Left kidney (tissue), 2 donors: Measurements from ENCODE around the gene STXBP6. TPM values are rescaled to one million over a fixed set of nuclear protein-coding genes. Genes with fewer than 3 reads are reported as not detected.
"Not testable (repeated sequence)": the region's sequence is repeated elsewhere in the genome, so short reads cannot be mapped to it uniquely, and the experiment has no call there.

ENCODE experiments used
- DNase-seq: peaks from one replicate; pipeline ENCODE4 v3.0.0-alpha.2; 2013
- polyA plus RNA-seq: library from polyadenylated mRNA; unstranded; fragments of 120-200 nt; gene quantifications from one replicate; pipeline ENCODE4 v1.2.1, GENCODE V29; 2013; ENCODE audit not compliant: insufficient read length

The STXBP6 gene
- polyA plus RNA-seq, 1 donor, result 9.8 TPM

DNA sequence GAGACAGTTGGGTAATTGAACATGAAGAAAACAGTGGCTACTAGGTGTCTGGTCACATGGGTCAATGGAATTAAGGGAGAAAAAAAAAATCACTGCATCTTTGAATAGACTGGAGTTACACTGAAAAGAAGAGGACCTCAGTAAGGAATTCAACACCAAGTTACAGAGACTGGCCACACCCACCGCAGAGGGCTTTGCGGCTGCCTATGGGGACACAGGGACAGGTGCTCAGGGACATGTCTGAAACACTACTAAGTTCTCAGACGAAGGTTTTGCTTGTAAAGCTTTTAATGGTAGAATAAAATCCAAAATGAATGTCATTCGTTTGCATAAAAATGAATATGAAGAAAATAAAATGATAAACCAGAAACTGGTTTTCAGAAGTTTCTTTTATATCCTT lies 93.8 kb downstream of the STXBP6 start:
- no peak for DNase-seq

DNA sequence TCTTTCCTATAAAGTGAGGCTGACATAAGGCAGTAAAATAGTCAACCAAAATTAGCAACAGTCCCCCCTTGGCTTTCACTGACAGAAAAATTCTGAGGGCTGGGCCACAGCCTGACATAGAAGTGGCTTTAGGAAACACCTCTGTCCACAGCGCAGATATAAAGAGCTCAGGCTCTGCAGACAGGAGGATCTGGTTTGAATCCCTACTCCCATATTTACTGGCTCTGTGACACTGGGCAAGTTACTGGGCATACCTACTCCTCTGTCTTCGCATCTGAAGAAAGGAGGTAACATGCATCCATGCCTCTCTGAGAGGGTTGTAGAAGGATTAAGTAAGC lies 95.3 kb downstream of the STXBP6 start:
- no peak for DNase-seq

DNA sequence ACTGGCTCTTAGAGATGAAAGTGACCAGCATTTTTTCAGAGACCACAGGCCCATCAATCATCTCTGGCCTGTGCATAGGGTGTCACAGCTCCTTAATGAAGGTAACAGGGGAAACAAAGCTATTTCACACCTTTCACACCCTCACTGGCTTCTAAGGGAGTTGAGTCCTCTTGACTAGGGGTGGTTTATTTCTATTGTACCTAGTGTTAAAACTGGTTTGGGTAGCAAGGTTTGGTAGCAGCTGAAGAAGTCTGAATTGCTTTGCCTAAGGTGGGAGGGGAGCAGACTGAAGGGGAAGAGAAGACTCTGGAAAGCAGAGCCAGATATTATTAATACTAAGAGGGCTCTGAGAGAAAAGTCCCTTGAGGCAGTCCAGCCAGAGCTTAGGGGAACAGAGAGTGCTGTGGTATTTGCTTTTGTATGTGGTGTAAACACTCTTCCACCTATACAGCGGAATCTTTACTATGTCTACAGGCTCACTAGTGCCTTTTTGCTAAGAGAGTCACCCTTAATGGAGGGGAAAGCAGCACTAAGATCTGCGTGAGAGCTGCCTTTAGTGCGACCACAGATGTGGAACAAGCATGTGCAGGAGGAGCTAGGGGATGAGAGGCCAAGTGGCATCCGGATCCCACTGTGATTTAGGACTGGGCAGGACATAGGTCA lies 95.8 kb downstream of the STXBP6 start:
- peak; percentile 68 for DNase-seq

DNA sequence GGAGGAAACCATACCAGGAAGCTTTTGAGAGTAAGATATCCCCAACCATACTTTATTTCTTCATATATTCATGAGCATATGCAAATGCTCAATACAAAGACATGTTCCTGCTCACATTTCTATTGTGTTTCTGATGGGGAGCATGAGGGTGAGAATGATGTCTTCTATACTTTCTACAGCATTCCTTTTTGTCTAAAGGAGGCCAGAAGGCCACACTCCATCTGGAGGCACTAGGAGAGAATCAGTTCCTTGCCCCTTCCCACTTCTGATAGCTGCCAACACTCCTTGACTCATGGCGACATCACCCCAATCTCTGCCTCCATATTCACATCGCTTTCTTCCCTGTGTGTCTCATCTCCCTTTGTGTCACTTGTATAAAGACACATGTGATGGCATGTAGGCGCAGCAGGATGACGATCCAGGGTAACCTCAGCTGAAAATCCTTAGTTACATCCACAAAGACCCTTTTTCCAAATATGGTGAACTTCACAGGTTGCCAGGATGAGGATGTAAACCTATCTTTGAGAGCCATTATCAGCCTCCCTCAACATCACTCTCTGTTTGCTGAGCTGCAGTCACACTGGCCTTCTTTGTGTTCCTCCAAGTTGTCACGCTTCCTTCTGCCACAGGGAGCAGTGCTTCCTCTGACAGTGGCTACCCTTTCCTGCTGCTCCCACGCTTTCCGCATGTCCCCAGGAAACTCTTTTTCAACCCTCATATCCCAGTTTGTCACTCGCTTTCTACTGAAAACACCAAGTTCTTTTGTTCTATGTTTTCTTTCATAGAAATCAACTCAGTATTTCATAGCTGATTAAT lies 96.9 kb downstream of the STXBP6 start:
- no peak for DNase-seq

DNA sequence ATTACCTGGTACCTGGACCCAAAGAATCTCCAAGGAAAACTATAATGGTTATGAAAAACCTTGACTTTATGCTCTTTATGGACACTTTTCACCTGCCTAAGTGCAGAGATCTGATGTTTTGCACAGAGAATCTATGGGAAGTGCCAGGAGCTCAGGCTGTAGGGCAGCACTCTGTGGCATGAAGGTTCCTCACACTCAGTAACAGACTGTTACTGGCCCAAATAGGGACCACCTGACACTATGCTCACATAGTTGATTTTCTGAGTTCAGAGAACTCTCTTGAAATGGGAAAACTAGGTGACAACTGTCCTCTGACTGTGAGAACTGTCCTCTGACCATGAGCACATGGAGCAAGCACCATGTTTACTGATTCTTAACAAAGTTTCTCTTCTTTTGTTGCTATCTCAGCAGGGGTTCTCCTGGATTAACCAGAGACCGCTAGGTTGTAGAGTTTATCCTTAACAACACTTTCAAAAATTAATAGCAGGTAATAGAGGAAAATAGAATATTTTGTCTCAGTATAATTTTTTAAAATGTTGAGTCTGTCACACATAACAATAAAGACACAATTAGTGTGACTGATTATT lies 101.6 kb downstream of the STXBP6 start:
- DNase-seq, result no peak

DNA sequence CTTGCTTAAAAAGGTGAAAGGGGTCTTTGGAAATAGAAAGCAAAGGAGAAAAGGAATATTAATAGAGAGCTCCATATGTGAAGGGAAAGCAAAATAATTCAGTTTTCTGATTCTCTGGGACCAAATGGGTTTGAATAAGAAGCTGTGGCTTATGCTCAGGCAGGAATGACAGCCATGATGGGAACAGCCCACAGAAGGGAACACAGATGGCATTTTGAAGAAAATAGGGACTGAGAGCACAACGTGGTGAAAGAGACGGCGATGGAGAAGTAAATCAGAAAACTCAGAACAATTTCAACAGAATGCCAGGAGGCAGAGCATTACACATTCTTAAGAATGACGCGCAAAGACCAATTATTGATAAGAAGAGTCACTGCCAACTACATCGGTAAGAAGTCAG lies 102.8 kb downstream of the STXBP6 start:
- no peak for DNase-seq

DNA sequence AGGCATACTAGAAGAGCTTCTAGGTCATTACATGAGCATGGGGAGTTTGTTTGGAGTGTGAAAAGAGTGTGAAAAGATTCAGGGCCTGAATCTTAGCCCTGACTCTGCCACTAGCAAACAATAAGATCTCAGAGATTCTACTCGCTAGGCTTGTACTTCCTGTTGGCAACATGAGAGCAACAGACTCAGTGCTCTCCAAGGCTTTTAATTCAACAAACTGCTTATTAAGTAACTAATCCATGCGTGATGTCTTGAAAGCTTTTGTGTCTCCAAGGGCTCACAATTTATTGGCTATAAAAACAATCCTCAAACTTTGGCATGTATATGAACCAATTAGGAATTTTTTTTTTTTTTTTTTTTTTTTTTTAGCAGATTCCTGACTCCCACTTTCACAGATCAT lies 105.1 kb downstream of the STXBP6 start:
- DNase-seq, result no peak

DNA sequence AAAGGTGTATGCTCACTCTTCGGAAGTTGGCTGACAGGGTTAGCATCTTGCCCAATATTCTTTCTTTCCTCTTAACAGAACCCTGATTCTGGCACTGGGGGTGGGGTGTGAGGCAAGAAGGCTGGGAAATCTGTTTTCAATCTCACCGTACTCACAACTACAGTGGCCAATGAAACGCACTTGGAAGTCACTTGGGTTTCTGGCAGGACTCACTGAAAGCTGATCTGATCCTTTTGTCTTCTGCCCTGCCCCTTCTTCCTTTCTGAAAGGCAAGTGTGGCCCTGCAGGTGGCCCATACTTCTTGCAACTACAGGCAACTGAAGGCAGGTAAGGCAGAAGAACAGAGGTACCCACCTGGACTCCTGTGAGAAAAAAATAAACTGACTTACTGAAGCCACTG lies 106.9 kb downstream of the STXBP6 start:
- no peak for DNase-seq

DNA sequence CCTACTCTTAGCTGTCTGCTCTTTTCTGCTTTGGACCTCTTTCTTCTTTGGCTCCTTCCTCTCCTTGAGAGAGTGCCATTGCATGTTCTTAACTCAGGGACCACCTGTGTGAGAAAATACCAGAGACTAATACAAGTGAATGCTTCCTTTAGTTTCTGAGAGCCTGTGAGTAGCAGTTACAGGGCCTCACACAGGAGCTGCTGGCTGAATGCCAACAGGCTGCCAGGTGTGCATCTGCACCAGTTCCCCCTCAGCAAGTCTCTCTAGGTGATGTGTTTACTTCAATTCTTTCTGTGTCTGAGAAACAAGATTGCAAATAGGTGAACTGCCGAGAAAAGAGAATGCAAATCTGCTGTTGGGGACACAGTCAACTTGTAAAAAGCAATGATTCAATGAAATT lies 108.2 kb downstream of the STXBP6 start:
- DNase-seq, result peak; percentile 42

DNA sequence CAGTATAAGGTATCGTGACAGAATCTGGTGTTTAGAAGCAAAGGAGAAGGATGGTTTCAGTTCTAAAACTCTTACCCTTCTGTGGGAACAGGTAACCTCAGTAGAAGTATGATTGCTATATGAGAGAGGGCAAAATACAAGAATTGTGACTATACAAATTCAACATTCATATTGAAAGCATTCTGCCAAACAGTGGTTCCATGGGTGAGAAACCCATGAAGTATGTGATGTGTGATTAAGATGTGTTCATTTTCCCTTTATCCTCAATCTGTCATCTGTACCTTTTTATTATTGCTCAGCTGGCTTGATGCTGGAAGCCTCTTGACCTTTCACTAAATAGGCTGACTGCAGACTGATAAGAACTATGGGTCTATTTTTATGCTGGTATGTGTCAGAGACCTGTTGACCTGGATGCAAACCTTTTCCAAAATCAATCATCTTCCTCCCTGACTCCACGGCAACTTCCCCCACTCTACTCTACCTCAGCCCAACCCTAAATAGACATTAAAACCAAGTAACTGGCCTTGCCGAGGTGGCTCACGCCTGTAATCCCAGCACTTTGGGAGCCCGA lies 109.6 kb downstream of the STXBP6 start:
- no peak for DNase-seq

DNA sequence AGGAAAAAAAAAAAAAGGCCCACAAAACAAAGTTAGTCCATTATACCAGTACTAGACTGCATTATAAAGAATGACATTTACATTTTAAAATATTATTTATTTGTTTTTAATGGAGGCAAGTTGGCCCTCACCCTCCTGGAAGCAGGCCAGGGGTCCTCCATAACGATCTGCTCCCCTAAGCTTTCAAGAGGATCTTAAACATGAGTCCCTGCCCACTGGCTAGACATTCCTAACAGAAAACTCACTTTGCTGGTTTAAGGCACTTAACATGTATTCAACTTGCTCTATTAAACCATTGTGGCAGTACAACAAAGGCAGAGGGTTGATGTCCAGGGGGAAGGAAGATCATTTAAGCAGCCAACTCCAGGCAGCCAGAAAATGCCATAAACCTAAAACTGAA lies 111.4 kb downstream of the STXBP6 start:
- DNase-seq, result no peak

DNA sequence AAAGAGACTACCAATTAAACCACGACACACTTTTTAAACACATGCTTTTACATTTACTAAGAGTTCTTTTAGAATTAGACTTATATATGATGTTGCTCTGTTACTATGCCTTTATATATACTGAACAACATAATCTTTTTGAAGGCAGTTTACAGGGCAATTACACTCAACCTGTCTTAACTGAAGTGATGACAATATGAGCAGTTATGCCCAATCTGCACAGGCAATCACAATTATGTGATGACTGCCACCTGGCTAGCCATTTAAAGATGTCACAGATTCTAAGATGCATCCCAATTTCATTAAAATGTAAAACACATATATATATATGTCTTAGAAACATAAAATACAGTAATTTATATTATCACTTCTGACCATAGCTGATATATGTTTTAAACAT lies 112.6 kb downstream of the STXBP6 start:
- no peak for DNase-seq

DNA sequence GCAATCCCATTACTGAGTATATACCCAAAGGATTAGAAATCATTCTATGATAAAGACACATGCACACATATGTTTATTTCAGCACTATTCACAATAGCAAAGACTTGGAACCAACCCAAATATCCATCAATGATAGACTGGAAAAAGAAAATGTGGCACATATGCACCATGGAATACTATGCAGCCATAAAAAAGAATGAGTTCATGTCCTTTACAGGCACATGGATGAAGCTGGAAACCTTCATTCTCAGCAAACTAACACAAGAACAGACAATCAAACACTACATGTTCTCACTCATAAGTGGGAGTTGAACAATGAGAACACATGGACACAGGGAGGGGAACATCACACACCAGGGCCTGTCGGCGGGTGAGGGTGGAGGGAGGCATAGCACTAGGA lies 113.2 kb downstream of the STXBP6 start:
- DNase-seq, result not testable (repeated sequence)

DNA sequence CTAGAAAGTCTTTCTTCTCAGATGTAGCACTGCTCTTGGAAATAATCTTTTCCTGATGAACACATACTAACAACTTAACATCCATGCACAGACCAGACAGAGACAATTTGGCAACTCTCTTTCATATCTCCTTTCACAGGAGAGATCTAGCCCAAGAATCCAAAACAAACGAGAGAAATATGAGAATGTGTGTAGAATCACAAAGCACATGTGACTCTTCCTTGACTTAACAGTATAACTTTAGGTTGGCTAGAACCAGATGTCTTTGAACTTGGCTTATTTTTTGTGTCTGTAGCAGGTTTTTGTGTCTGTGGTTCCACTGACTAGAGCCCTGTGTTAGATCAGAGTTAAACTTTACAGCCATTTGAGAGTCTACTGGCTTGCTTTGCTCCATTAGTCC lies 114.2 kb downstream of the STXBP6 start:
- DNase-seq, result no peak

DNA sequence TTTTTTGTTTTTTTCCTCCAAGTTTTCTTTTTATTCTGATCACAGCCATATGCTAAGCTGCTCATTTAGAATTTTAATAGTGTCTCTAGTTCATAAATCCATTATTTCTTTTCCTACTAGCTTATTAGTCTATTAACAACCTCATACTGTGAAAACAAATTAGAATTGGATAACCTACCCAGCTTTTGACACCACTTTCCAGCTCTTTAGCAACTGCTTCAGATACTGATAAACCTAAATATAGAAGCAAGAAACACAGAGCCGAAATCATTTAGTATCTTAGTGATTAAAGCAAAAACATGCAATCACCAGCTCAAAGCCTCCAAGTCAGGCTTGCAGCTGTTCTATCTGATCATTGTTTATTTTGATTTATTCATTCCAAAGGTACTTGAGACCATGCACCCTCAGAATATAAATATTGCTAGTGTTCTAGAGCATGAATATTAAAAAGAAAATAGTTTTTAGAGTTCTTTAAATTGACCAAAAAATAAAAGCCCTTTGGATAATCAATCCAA lies 121.5 kb downstream of the STXBP6 start:
- no peak for DNase-seq

DNA sequence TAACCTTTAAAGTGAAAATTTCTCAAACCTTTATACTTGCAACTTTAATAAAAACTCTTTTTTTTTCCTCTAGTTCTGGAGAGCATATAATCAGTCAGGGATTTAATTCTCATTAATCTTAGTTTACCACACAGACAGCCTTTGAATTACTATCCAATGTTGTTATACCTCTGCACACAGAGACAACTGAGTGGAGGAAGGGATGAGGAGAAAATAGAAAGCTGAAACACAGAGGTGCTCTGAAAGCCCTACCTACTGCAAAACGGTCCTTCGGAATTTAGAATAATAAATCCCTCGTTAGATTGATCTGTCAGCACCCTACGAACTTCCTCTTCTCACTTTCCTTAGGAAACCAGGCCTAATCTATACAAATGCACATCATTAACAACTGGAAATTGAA lies 122.1 kb downstream of the STXBP6 start:
- DNase-seq, result no peak

DNA sequence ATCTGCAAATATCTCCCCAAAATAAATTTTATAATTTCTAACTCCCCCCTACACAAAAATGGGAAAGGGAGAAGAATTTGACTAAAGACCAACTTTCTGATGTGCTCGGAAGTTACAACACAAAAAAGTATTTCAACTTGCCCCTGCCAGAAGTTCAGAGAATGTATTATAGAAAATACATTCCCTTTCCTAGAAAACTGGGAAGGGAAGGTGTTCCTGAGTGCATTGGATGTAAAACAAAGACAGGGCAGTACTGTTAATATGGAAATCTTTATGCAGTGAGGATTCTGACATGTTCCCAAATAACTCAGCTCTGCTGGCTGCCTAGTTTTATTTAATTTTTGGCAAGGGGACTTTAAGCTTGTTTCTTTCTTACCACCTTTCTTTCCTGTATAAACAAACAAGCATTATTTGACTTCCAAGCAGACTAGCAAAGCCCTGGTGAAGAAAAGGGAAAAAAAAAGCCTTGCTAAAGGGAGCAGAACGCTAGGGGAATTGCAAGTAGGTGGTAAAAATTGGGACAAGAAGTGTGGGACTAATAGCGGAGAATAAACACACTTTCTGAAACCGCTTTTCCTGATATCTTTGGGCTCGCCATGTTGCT lies 124.1 kb downstream of the STXBP6 start:
- DNase-seq, result no peak

DNA sequence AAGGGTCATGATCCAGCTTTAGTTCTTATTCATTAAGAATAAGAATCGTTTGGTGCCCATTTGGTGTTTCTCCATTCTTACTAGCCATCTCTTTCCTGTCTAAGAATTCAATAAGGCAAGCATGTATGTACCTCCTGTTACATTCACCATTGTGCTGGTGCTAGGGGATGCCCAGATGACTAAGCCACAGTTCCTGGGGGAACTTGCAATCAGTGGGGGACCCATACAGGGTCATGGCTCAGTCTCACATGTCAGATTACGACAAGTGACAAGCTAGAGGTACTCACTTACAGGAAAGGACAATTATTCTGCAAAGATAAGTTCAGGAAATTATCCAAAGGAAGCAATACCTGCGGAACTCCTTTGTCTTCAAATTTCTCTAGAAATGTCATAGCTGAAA lies 125.4 kb downstream of the STXBP6 start:
- DNase-seq, result no peak

DNA sequence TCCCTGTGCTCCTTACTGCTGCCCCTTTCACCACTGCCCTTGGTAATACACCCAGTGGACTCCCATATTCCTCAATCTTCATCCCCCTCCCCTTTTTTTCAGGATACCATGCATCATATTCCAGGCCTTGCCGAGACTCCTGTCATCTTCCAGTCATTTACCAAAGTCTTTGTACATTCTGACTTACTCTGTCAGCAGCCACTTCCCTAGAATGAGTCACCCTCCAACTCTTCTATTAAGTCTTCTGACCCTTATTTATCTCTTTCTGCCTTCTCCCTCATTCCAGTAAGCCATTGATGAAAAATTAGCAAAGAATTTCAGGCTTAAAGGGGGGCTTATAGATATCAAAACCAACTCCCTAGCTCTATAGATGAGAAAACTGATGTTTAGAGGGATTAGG lies 128.0 kb downstream of the STXBP6 start:
- DNase-seq, result no peak

DNA sequence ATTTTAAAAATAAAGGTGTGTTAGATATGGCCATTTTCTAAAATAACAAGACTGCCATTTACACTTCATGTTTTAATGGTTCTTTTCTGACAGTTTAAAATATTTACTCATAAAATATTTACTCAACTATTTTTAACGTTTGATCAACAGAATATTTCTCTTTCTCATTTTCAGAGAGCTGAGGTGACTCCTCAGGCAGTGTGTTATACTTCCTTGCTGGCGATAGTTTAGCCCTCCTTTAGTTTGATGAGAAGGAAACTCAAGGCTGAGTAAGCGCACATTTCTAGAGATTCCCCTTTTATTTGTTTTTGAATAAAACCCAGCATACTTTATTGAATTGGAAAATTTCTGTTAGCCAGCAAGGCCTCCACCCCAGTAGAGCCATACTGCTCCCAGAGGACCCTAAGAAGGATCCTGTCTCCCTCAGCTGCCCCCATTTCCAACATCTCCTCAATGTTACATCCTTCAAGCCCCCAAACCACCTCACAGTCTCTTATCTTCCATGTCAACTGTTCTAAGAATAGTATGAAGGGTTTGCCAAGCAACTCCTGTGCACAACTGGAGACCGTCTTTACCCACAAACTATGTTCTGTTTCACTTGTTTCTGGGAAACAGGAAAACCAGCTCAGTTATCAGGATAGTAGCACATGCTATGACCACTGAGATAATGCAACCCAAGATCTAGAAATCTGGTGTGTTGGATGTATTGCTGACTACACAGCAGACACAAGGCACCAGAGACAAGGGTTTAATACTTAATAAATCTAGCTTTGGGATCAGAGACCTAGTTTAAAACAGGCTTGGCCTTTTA lies 129.5 kb downstream of the STXBP6 start:
- no peak for DNase-seq

DNA sequence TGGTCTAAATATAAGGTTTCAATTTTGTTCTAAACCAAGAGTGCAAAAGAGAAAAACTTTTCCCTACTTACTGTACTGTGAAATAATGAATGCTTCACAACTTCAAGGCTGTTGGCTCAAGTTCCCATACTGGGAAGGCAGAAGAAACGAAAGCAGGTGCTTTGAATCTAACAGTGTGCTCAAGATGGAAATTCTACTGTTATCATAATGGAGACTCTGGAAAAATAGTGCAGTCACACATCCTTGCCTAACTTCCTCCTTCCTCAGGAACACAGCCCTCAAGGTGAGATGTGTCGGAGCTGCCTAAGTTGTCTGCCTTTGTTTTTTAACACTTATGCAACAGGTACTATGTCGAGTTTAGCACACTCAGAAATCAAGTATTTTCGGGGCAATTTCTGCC lies 131.1 kb downstream of the STXBP6 start:
- no peak for DNase-seq
